ENCODE measurements around the gene LRRC36. TPM values are rescaled to one million over a fixed set of nuclear protein-coding genes. Genes with fewer than 3 reads are reported as not detected.

The LRRC36 gene
- total RNA-seq, 3 donors from 2014 or later (not counting 1 experiment from before 2014, with no cell fraction given) = not detected

- Mint-ChIP-seq H3K4me1 (peaks cover 0 to 8% of the 10 kb centered on the region in 2 donors), H3K27me3 (ENCODE audit: low read depth in 2 of 2) (no peaks in the 10 kb centered on the region), H3K36me3 (peaks cover under 1% of the 10 kb centered on the region), H3K4me3 (no peak overlapping the region), H3K27ac (no peak overlapping the region), H3K9me3 (no peaks in the 10 kb centered on the region)
- intact Hi-C loops (cut with micrococcal nuclease) = no loop called here
- Histone ChIP-seq H3K27ac (ENCODE audit: low read length) (no peak overlapping the region), H3K9me3 (ENCODE audit: control insufficient read depth, insufficient read depth, low read length) (no peaks in the 10 kb centered on the region), H3K36me3 (ENCODE audit: control insufficient read depth, insufficient read depth, low read length) (peaks cover 2% of the 10 kb centered on the region), H3K4me3 (ENCODE audit: low read length) (no peak overlapping the region), H3K4me1 (ENCODE audit: control insufficient read depth, insufficient read depth, low read length) (peaks cover 20% of the 10 kb centered on the region), H3K27me3 (ENCODE audit: control insufficient read depth, insufficient read depth, low read length) (no peaks in the 10 kb centered on the region)
- WGBS (ENCODE audit: insufficient coverage) = 90% methylated on average over 14 of the region's 14 CpGs
- TF ChIP-seq CTCF (IDR thresholded peaks at IDR 0.05) = no peak
- no peak for DNase-seq
- ATAC-seq = no peak
Observed at GRCh38 chr16:67281536-67282446, 44.8 kb upstream of the LRRC36 start.

GRCh38 chr16:67282447-67282805 lies 44.2 kb upstream of the LRRC36 start:
- no peak overlapping the region for H3K4me3 ChIP-seq (ENCODE audit: low read length)
- H3K36me3 ChIP-seq (ENCODE audit: control insufficient read depth, insufficient read depth, low read length) = peaks cover 1% of the 10 kb centered on the region
- peaks cover 20% of the 10 kb centered on the region for H3K4me1 ChIP-seq (ENCODE audit: control insufficient read depth, insufficient read depth, low read length)
- H3K4me3 Mint-ChIP-seq = no peak overlapping the region
- no peaks in the 10 kb centered on the region for H3K36me3 Mint-ChIP-seq
- no peaks in the 10 kb centered on the region for H3K27me3 Mint-ChIP-seq (ENCODE audit: low read depth in 2 of 2)
- DNase-seq (no peak), ATAC-seq (no peak)
- H3K9me3 ChIP-seq (ENCODE audit: control insufficient read depth, insufficient read depth, low read length) = no peaks in the 10 kb centered on the region
- H3K27me3 ChIP-seq (ENCODE audit: control insufficient read depth, insufficient read depth, low read length) = no peaks in the 10 kb centered on the region
- WGBS (ENCODE audit: insufficient coverage) = 97% methylated on average over 10 of the region's 10 CpGs
- intact Hi-C loops (cut with micrococcal nuclease) = no loop called here
- peaks cover 0 to 6% of the 10 kb centered on the region in 2 donors for H3K4me1 Mint-ChIP-seq
- no peak for TF ChIP-seq CTCF (IDR thresholded peaks at IDR 0.05)
- no peaks in the 10 kb centered on the region for H3K9me3 Mint-ChIP-seq
- no peak overlapping the region for H3K27ac Mint-ChIP-seq
- H3K27ac ChIP-seq (ENCODE audit: low read length) = no peak overlapping the region

- Mint-ChIP-seq H3K9me3 (no peaks in the 10 kb centered on the region), H3K27ac (no peak overlapping the region), H3K4me3 (no peak overlapping the region), H3K36me3 (no peaks in the 10 kb centered on the region), H3K27me3 (ENCODE audit: low read depth in 2 of 2) (no peaks in the 10 kb centered on the region), H3K4me1 (no peaks in the 10 kb centered on the region)
- TF ChIP-seq CTCF (IDR thresholded peaks at IDR 0.05) = no peak
- Histone ChIP-seq H3K4me3 (ENCODE audit: low read length) (no peak overlapping the region), H3K9me3 (ENCODE audit: control insufficient read depth, insufficient read depth, low read length) (no peaks in the 10 kb centered on the region), H3K36me3 (ENCODE audit: control insufficient read depth, insufficient read depth, low read length) (no peaks in the 10 kb centered on the region), H3K4me1 (ENCODE audit: control insufficient read depth, insufficient read depth, low read length) (peaks cover 16% of the 10 kb centered on the region), H3K27me3 (ENCODE audit: control insufficient read depth, insufficient read depth, low read length) (no peaks in the 10 kb centered on the region), H3K27ac (ENCODE audit: low read length) (no peak overlapping the region)
- DNase-seq = no peak
- ATAC-seq = no peak
- intact Hi-C loops (cut with micrococcal nuclease) = no loop called here
- 97% methylated on average over 7 of the region's 7 CpGs for WGBS (ENCODE audit: insufficient coverage)
Observed at GRCh38 chr16:67283039-67283825, 43.4 kb upstream of the LRRC36 start.
